Suprapubic skin (tissue), 3 donors: ENCODE measurements around the gene SMIM1.

Experiments
- CTCF ChIP-seq, 2 donors: fragments of 200-600 bp in 1 of 2; fragments of 450-650 bp in 1 of 2; sonication (generic) in 1 of 2; IDR thresholded peaks; one replicate each; pipeline ENCODE4 v1.5.1; 2016 to 2019; ENCODE audit warnings: antibody characterized with exemption in 2 of 2, mild to moderate bottlenecking in 1 of 2, moderate library complexity in 1 of 2
- EP300 ChIP-seq: sonication (generic); formaldehyde crosslinking; IDR thresholded peaks from one replicate; pipeline ENCODE4 v1.6.1; 2017; ENCODE audit warnings: antibody characterized with exemption
- POLR2A ChIP-seq, 2 donors: fragments of 450-650 bp; IDR thresholded peaks; one replicate each; pipeline ENCODE4 v1.6.1; 2017; ENCODE audit warnings: antibody characterized with exemption in 2 of 2, mild to moderate bottlenecking in 2 of 2, moderate library complexity in 2 of 2

- no peak for TF ChIP-seq POLR2A (IDR thresholded peaks at IDR 0.05)
- TF ChIP-seq CTCF (IDR thresholded peaks at IDR 0.05) = no peak
- TF ChIP-seq EP300 = no peak
Observed at GRCh38 chr1:3730543-3731247, 41.9 kb upstream of the SMIM1 start.
